B cell (primary cell): ENCODE data around the gene GLB1L.

Experiments
- EZH2 ChIP-seq: IDR thresholded peaks from 2 replicates; pipeline ENCODE4 v1.6.1; 2012; ENCODE audit warnings: borderline replicate concordance, low read depth, mild to moderate bottlenecking, moderate library complexity, low read length; ENCODE audit not compliant: insufficient read depth, poor library complexity, severe bottlenecking
- TF ChIP-seq, protein P1 (sequence below): fragments of 200-600 bp; IDR thresholded peaks from one replicate; pipeline ENCODE4 v1.8.0; 2022; ENCODE audit warnings: antibody characterized with exemption, mild to moderate bottlenecking

GRCh38 chr2:219272356-219272755 is 27.1 kb upstream of the GLB1L start:
- TF ChIP-seq, protein P1, sequence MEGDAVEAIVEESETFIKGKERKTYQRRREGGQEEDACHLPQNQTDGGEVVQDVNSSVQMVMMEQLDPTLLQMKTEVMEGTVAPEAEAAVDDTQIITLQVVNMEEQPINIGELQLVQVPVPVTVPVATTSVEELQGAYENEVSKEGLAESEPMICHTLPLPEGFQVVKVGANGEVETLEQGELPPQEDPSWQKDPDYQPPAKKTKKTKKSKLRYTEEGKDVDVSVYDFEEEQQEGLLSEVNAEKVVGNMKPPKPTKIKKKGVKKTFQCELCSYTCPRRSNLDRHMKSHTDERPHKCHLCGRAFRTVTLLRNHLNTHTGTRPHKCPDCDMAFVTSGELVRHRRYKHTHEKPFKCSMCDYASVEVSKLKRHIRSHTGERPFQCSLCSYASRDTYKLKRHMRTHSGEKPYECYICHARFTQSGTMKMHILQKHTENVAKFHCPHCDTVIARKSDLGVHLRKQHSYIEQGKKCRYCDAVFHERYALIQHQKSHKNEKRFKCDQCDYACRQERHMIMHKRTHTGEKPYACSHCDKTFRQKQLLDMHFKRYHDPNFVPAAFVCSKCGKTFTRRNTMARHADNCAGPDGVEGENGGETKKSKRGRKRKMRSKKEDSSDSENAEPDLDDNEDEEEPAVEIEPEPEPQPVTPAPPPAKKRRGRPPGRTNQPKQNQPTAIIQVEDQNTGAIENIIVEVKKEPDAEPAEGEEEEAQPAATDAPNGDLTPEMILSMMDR = no peak
- no peak for TF ChIP-seq EZH2
